GM19035 (cell line): ENCODE data around the gene TMEM54.
"Not testable (repeated sequence)": the region's sequence is repeated elsewhere in the genome, so short reads cannot be mapped to it uniquely, and the experiment has no call there.

ENCODE experiments used
- ATAC-seq: cut with Tn5 transposase; IDR thresholded peaks from one replicate; pipeline ENCODE4 v1.9.1; 2021; ENCODE audit not compliant: unreplicated experiment

The TMEM54 gene

GRCh38 chr1:32919811-32920733 lies 18.9 kb upstream of the TMEM54 start:
- no peak for ATAC-seq

DNA sequence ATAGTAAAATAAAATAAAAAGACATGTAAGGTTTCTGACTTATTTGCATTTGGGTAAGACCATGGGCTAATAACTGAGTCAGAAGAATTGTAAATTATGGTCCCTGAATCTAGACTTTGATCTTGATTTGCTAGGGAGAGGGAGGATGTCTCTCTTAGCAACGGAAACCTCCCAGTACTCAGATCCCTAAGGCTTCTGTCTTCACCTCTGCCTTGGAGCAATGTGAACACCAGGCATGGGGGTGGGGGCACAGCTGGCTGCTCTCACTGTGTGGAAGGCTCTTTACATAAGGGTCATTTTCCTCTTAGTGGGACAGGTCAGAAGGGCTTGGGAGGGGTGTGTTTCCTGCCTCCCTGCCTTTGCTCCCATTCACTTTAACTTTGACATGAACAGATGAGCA lies 17.0 kb upstream of the TMEM54 start:
- ATAC-seq, result no peak

DNA sequence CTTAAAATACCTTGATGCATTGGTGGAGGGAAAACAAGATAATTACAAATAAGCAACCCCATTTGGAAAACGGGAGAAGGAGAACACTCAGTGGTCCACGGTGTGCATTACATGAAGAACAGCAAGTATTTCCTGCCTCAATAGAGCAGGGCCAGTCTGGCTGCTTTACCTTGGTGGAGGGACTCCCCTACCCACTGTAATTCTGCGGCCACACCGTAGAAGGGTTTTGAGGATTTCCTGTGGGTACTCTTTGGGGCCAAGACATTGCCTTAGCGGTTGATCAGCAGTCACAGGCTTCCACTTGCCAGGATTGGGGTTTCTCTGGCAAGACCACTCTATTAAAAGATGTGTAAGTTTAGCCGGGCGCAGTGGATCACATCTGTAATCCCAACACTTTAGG lies 16.3 kb upstream of the TMEM54 start:
- no peak for ATAC-seq

GRCh38 chr1:32915766-32916706 lies 14.8 kb upstream of the TMEM54 start:
- no peak for ATAC-seq

DNA sequence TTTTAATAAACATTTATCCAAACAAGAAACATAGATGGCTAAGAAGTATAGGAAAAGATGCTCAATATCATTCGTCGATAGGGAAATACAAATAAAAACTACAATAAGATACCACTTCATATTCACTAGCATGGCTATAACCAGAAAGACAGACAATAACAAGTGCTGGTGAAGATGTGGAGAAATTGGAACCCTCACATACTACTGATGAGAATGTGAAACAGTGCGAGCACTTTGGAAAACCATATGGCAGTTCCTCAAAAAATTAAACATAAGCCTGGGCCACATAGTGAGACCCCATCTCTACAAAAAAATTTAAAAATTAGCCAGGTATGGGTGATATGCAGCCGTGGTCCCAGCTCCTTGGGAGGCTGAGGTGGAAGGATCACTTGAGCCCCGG lies 9.1 kb upstream of the TMEM54 start:
- ATAC-seq, result no peak

- ATAC-seq, result no peak
Measured at GRCh38 chr1:32907435-32907834, 6.2 kb upstream of the TMEM54 start.

GRCh38 chr1:32906654-32907053 lies 5.5 kb upstream of the TMEM54 start:
- ATAC-seq, result no peak

GRCh38 chr1:32905588-32905987 lies 4.4 kb upstream of the TMEM54 start:
- ATAC-seq, result not testable (repeated sequence)

GRCh38 chr1:32904797-32905196 lies 3.6 kb upstream of the TMEM54 start:
- ATAC-seq, result no peak

GRCh38 chr1:32903991-32904785 lies 3.0 kb upstream of the TMEM54 start:
- ATAC-seq, result no peak

- ATAC-seq, result no peak
Measured at GRCh38 chr1:32902535-32902920, 1.3 kb upstream of the TMEM54 start.

GRCh38 chr1:32901823-32902534 lies 790 bp upstream of the TMEM54 start:
- no peak for ATAC-seq

DNA sequence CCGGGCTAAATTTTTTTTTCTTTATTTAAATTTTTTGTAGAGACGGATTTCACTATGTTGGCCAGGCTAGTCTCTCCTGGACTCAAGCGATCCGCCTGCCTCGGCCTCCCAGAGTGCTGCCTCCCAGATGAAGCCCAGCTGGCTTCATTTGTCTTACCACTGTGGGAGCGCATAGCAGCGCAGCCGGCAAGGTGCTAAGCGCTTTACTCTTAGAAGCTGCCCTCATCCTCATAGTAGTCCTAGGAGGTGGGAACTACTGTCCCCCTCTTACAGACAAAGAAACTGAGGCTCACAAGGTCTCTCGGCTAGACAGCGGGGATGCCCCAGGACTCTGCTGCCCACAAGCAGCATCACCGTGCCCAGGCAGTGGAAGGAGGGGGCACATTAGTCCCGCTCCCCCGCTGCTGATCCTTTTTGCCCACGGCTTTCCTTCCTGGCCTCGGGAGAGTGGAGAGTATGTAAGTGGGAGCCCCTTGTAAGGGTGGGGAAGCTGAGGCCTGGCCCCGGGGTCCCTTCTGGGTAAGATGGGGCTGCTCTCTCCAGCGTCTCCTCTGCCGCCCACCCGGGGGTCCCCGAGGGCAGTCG lies 726 bp downstream of the TMEM54 start:
- no peak for ATAC-seq

- no peak for ATAC-seq
Measured at GRCh38 chr1:32899586-32900296, 1.4 kb downstream of the TMEM54 start.

- ATAC-seq, result no peak
Measured at GRCh38 chr1:32898958-32899357, 2.2 kb downstream of the TMEM54 start.

DNA sequence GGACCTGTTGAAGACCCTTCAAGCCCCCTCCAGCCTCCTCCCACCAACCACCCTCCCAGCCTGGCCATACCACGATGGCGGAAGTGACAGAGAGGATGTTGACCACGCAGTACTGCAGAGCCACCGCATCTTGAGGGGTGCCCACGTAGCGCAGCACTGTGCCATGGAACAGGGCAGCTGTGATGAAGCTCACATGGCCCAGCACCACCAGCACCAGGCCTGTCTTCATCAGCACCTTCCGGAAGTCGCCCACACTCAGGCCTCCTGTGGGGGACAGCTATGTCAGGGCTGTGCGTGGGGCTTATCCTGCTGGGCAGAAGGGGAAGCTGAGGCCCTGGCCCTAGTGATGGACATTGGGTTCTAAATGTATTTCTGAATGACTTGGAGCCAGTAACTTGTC lies 3.1 kb downstream of the TMEM54 start:
- ATAC-seq, result no peak

DNA sequence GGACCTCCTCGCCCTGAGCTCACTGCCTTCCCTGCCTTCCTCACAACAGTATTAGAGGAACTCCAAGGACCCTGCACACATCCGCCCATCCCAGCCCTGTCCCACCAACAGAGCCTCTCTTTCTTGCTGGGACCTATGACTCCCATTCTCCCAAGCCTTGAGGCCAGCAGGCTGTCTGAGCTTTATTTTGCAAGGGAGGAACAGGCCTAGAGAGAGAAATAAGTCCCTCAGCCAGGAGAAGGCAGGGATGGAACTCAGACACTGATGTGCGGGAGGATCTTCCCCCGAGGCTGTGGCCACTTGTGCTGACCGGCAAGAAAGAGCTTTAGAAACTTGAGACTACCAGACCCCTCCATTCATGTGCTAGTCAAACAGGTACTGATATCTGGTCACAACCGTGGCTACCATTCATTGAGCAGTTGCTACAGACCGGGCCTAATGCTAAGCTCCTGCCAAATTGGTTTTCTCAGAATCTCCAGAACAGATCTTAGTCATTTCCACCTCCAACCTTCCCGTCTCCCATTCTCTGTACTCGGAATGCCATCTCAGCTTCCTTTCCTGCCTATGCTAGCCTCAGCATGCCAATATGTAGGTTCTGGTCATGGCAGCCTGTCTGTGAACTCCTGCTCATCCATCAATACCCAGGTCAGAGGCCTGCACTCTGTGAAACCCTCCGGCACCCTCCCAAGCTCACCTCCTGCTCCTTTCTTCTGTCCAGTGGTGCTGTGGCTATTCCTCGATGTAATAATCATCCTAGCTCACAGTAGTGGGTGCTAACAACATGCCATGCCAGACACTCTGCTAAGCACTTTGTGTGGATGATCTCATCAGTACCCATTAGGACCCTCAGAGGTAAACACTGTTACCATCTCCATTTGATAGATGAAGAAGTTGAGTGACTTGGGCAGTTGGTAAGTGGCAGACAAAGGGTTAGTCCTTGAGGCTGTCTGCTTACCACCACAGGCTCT lies 3.8 kb downstream of the TMEM54 start:
- ATAC-seq, result no peak

GRCh38 chr1:32896451-32896850 lies 4.7 kb downstream of the TMEM54 start:
- no peak for ATAC-seq
